HL-60 (cell line): ENCODE data around the gene PUS1.
A peak's percentile ranks its signal among the peaks of the same experiment; 100 is the strongest.

ENCODE experiments used
- DNase-seq, 2 experiments: peaks; one replicate each; pipeline ENCODE4 v3.0.0-alpha.2; 2010 to 2020; ENCODE audit warnings: low read depth in 1 of 2, low spot score in 1 of 2
- H3K27ac ChIP-seq: fragments of 250-450 bp; sonication (Bioruptor Pico); replicated peaks from 2 replicates; pipeline ENCODE4 v1.5.1; 2020; ENCODE audit warnings: mild to moderate bottlenecking, moderate library complexity
- H3K27me3 ChIP-seq: fragments of 250-450 bp; sonication (Bioruptor Pico); 2 replicates; pipeline ENCODE4 v1.5.1; 2021; ENCODE audit warnings: mild to moderate bottlenecking, moderate library complexity; ENCODE audit not compliant: insufficient read depth, poor library complexity, severe bottlenecking
- H3K4me3 ChIP-seq: replicated peaks from 2 replicates; pipeline ENCODE4 v1.5.1; 2011; ENCODE audit warnings: mild to moderate bottlenecking, control low read depth, low read length; ENCODE audit not compliant: insufficient read depth
- CTCF ChIP-seq: IDR thresholded peaks from one replicate; pipeline ENCODE4 v1.5.1; 2011; ENCODE audit warnings: low read length, control low read depth, inconsistent platforms; ENCODE audit not compliant: insufficient read depth
- GABPA ChIP-seq: IDR thresholded peaks from 2 replicates; pipeline ENCODE4 v1.6.1; 2012; ENCODE audit warnings: low read depth
- POLR2AphosphoS5 ChIP-seq: IDR thresholded peaks from 2 replicates; pipeline ENCODE4 v1.6.1; 2012; ENCODE audit warnings: low read depth
- REST ChIP-seq: IDR thresholded peaks from 2 replicates; pipeline ENCODE4 v1.6.1; 2012; ENCODE audit warnings: low read depth; ENCODE audit not compliant: insufficient replicate concordance
- SPI1 ChIP-seq: IDR thresholded peaks from 2 replicates; pipeline ENCODE4 v1.6.1; 2012; ENCODE audit warnings: low read depth, mild to moderate bottlenecking, borderline replicate concordance

PUS1 gene

DNA sequence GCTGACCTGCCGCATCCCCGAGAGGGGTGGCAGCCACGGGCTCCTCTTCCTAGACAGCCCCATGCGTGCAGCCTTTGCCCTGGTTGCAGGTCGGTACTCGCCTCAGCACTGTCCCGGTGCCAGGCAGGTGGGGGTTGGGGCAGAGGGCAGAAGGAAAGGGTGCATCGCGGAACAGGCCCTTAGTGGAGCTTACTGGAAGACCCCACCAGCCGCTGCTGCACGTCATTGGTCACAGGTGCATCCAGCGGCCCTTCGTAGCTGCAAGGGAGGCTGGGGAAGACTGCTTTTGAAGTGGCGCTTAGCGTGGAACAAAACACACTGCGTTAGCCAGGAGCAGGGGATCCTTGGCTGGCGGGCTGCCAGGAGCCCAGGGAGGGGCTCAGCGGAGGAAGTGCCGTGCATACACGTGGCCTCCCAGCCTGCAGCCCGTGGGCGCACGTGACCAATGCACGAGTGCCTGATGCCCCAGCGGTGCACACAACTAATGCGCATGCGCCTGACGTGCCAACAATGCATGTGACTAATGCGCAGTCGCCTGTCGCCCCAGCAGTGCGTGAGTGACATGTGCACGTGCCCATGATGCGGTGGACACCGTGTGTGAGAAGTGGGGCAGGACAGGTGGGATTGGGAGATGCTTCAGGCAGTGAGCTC is 15.7 kb downstream of the PUS1 start:
- DNase-seq: no peak
- no peak for TF ChIP-seq CTCF
- peak; percentile 68; the same call in 1 of the 2 replicates for TF ChIP-seq POLR2AphosphoS5
- no peaks in the 10 kb centered on the region for H3K27me3 ChIP-seq
- H3K27ac ChIP-seq: no peak overlapping the region
- H3K4me3 ChIP-seq: no peak overlapping the region

DNA sequence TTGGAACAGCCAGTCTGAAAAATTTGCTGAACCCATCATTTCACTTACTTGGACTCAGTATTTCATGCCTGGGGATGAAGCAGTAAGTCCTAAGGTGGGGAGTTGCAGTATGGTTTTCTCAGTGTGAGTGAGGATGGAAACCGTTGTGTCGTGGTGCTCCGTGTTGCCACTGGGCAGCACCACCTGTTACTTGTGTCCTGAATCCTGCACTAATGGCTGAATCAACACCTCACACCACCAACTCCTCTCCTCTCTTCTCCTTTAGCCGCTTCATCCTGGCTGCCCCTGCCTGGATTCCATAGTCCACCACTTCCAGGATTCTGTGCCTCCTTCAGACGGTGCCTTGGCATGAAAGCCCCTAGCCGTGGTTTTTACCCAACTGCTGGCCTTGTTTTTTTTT is 17.7 kb downstream of the PUS1 start:
- TF ChIP-seq GABPA (no peak), REST (no peak), CTCF (no peak)
- H3K27ac ChIP-seq: no peak overlapping the region

GRCh38 chr12:131947482-131948027 is 18.5 kb downstream of the PUS1 start:
- DNase-seq: no peak
- H3K27me3 ChIP-seq: no peaks in the 10 kb centered on the region
- TF ChIP-seq SPI1: no peak
- no peak for TF ChIP-seq CTCF
- TF ChIP-seq REST: no peak
- TF ChIP-seq GABPA: no peak
- no peak for TF ChIP-seq POLR2AphosphoS5
- no peak overlapping the region for H3K4me3 ChIP-seq
- H3K27ac ChIP-seq: no peak overlapping the region

More for the DNA sequence above, 17.7 kb downstream of the PUS1 start:
- no peak overlapping the region for H3K4me3 ChIP-seq
- DNase-seq: no peak
- no peaks in the 10 kb centered on the region for H3K27me3 ChIP-seq

DNA sequence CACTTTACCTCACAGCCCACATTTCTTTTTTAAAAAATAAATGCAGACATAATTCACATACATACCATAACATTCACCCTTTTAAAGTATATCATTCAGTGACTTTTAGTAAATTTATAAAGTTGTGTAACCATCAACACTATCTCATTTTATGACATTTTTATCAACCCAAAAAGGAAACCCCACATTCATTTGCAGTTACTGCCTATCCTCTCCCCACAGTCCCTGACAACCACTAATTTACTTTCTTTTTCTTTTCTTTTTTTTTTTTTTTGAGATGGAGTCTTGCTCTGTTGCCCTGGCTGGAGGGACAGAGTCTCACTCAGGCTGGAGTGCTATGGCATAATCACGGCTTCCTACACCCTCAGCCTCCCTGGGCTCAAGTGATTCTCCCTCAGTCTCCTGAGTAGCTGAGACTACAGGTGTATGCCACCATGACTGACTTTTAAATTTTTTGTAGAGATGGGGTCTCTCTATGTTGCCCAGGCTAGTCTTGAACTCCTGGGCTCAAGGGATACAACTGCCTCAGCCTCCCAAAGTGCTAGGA is 19.2 kb downstream of the PUS1 start:
- no peaks in the 10 kb centered on the region for H3K27me3 ChIP-seq
- H3K27ac ChIP-seq: no peak overlapping the region
- TF ChIP-seq CTCF (no peak), SPI1 (no peak), GABPA (no peak), REST (no peak)
- DNase-seq: no peak
- no peak overlapping the region for H3K4me3 ChIP-seq
